Prostate gland (tissue), 2 donors: ENCODE results near the gene TBCC. TPM values are rescaled to one million over a fixed set of nuclear protein-coding genes. Genes with fewer than 3 reads are reported as not detected.

Source experiments
- DNase-seq: peaks from one replicate; pipeline ENCODE4 v3.0.0-alpha.2; 2019; ENCODE audit warnings: low spot score
- H3K27ac ChIP-seq, 2 donors: fragments of 200-600 bp; sonication (generic); 2 replicates each; pipeline ENCODE4 v1.5.1; 2017 to 2019
- H3K27me3 ChIP-seq: fragments of 200-600 bp; sonication (generic); replicated peaks from 2 replicates; pipeline ENCODE4 v1.5.1; 2019; ENCODE audit not compliant: insufficient read depth
- H3K36me3 ChIP-seq, 2 donors: fragments of 200-600 bp; sonication (generic); 1 replicate in 1 of 2; 2 replicates in 1 of 2; pipeline versions ENCODE4 v1.5.1 to v1.8.1; 2017 to 2019
- H3K4me1 ChIP-seq: fragments of 200-600 bp; sonication (generic); replicated peaks from 2 replicates; pipeline ENCODE4 v1.5.1; 2019
- H3K4me3 ChIP-seq, 2 donors: fragments of 200-600 bp; sonication (generic); 2 replicates each; pipeline ENCODE4 v1.5.1; 2017 to 2019
- H3K9me3 ChIP-seq: fragments of 200-600 bp; sonication (generic); 2 replicates; pipeline ENCODE4 v1.5.1; 2017
- CTCF ChIP-seq, 4 experiments: fragments of 200-600 bp in 2 of 4; fragments of 450-650 bp in 2 of 4; sonication (generic) in 2 of 4; IDR thresholded peaks; 1 replicate in 3 of 4; 2 replicates in 1 of 4; pipeline ENCODE4 v1.5.1; 2016 to 2019; ENCODE audit warnings: antibody characterized with exemption in 4 of 4, mild to moderate bottlenecking in 2 of 4, moderate library complexity in 2 of 4
- POLR2A ChIP-seq: fragments of 450-650 bp; IDR thresholded peaks from one replicate; pipeline ENCODE4 v1.6.1; 2016; ENCODE audit warnings: antibody characterized with exemption, mild to moderate bottlenecking
- POLR2AphosphoS5 ChIP-seq: sonication (generic); formaldehyde crosslinking; IDR thresholded peaks from one replicate; pipeline ENCODE4 v1.6.1; 2017; ENCODE audit warnings: antibody characterized with exemption
- WGBS: methylation state at CpG from one replicate; pipeline ENCODE4 v1.1.5; 2018; 5-methylcytosine and 5-hydroxymethylcytosine counted together
- intact Hi-C: fragments of 100-400 bp; cut with DNase I; formaldehyde crosslinking; loops from one replicate; pipeline ENCODE4 v1.14.2; 2022
- total RNA-seq, 2 donors: library from RNA; depleted of rRNA; stranded (reverse); fragments of >200 nt; gene quantifications; one replicate each; pipeline ENCODE4 v1.1.0, GENCODE V29; 2016

TBCC gene
- total RNA-seq, 2 donors from 2014 or later = 43.4 to 59.8 TPM

GRCh38 chr6:42715871-42716270, 30.0 kb downstream of the TBCC start:
- no peaks in the 10 kb centered on the region for H3K9me3 ChIP-seq
- TF ChIP-seq POLR2A (no peak), CTCF (IDR thresholded peaks at IDR 0.05) (no peak), POLR2AphosphoS5 (no peak)
- H3K27me3 ChIP-seq = no peaks in the 10 kb centered on the region
- 82% methylated on average over 4 of the region's 4 CpGs for WGBS
- H3K4me1 ChIP-seq = no peaks in the 10 kb centered on the region
- H3K4me3 ChIP-seq = no peak overlapping the region
- intact Hi-C loops = no loop called here
- DNase-seq = no peak
- no peaks in the 10 kb centered on the region for H3K36me3 ChIP-seq
- H3K27ac ChIP-seq = no peak overlapping the region

GRCh38 chr6:42714098-42714761, 31.7 kb downstream of the TBCC start:
- Histone ChIP-seq H3K27me3 (no peaks in the 10 kb centered on the region), H3K4me3 (no peak overlapping the region), H3K27ac (no peak overlapping the region), H3K36me3 (no peaks in the 10 kb centered on the region), H3K9me3 (no peaks in the 10 kb centered on the region), H3K4me1 (no peaks in the 10 kb centered on the region)
- intact Hi-C loops = no loop called here
- TF ChIP-seq POLR2A (no peak), POLR2AphosphoS5 (no peak), CTCF (IDR thresholded peaks at IDR 0.05) (no peak)
- DNase-seq = no peak
- WGBS = 82% methylated on average over 4 of the region's 4 CpGs

GRCh38 chr6:42711930-42712329, 34.0 kb downstream of the TBCC start:
- 93% methylated on average over 5 of the region's 5 CpGs for WGBS
- Histone ChIP-seq H3K4me3 (no peak overlapping the region), H3K4me1 (no peaks in the 10 kb centered on the region), H3K9me3 (no peaks in the 10 kb centered on the region), H3K36me3 (no peaks in the 10 kb centered on the region), H3K27me3 (no peaks in the 10 kb centered on the region), H3K27ac (no peak overlapping the region)
- intact Hi-C loops = no loop called here
- TF ChIP-seq POLR2A = no peak
- TF ChIP-seq CTCF (IDR thresholded peaks at IDR 0.05) = no peak
- no peak for TF ChIP-seq POLR2AphosphoS5
- DNase-seq = no peak

GRCh38 chr6:42710316-42710715, 35.6 kb downstream of the TBCC start:
- intact Hi-C loops = no loop called here
- no peaks in the 10 kb centered on the region for H3K36me3 ChIP-seq
- no peaks in the 10 kb centered on the region for H3K4me1 ChIP-seq
- no peak overlapping the region for H3K4me3 ChIP-seq
- H3K9me3 ChIP-seq = no peaks in the 10 kb centered on the region
- DNase-seq = no peak
- WGBS = 52% methylated on average over 9 of the region's 9 CpGs
- no peaks in the 10 kb centered on the region for H3K27me3 ChIP-seq
- no peak overlapping the region for H3K27ac ChIP-seq
- TF ChIP-seq POLR2AphosphoS5 (no peak), POLR2A (no peak), CTCF (IDR thresholded peaks at IDR 0.05) (no peak)

- no peaks in the 10 kb centered on the region for H3K4me1 ChIP-seq
- no peak for DNase-seq
- no peaks in the 10 kb centered on the region for H3K27me3 ChIP-seq
- WGBS = 98% methylated on average over 6 of the region's 6 CpGs
- intact Hi-C loops = no loop called here
- H3K9me3 ChIP-seq = no peaks in the 10 kb centered on the region
- TF ChIP-seq CTCF (IDR thresholded peaks at IDR 0.05) = no peak
- no peak for TF ChIP-seq POLR2A
- TF ChIP-seq POLR2AphosphoS5 = no peak
- H3K4me3 ChIP-seq = no peak overlapping the region
- no peak overlapping the region for H3K27ac ChIP-seq
- H3K36me3 ChIP-seq = no peaks in the 10 kb centered on the region
These were observed 36.0 kb downstream of the TBCC start for GRCh38 chr6:42709871-42710270.
